Esophagus squamous epithelium (tissue), 4 donors: ENCODE measurements around the gene CNTNAP2.

Experiments used
- POLR2A ChIP-seq, 4 donors: fragments of 450-650 bp; IDR thresholded peaks; one replicate each; pipeline ENCODE4 v1.6.1; 2017; ENCODE audit warnings: antibody characterized with exemption in 4 of 4, mild to moderate bottlenecking in 4 of 4, moderate library complexity in 3 of 4
- TF ChIP-seq, protein P1 (sequence below), 6 experiments: fragments of 450-650 bp in 4 of 6; fragments of 200-600 bp in 2 of 6; sonication (generic) in 2 of 6; IDR thresholded peaks; one replicate each; pipeline ENCODE4 v1.5.1; 2016 to 2019; ENCODE audit warnings: antibody characterized with exemption in 6 of 6, mild to moderate bottlenecking in 4 of 6, moderate library complexity in 4 of 6

DNA sequence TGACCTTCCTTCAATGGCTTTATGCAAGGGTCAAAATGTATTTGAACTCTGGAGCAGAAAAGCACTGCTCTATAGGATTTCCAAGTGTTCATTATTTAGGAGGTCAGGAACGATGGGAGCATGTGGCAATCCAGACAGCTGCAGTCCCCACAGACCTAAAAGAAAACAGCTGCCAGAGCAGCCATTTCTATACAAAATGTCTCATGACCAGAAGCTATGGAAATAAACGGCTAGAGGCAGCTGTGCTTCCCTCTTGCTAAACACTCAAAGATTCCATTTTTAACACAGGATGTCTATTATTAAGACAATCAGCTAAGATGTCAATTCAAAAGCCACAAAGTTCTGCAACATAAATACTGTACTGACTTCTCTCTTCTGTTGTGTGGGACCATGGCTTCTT lies 1594.8 kb downstream of the CNTNAP2 start:
- TF ChIP-seq, protein P1, sequence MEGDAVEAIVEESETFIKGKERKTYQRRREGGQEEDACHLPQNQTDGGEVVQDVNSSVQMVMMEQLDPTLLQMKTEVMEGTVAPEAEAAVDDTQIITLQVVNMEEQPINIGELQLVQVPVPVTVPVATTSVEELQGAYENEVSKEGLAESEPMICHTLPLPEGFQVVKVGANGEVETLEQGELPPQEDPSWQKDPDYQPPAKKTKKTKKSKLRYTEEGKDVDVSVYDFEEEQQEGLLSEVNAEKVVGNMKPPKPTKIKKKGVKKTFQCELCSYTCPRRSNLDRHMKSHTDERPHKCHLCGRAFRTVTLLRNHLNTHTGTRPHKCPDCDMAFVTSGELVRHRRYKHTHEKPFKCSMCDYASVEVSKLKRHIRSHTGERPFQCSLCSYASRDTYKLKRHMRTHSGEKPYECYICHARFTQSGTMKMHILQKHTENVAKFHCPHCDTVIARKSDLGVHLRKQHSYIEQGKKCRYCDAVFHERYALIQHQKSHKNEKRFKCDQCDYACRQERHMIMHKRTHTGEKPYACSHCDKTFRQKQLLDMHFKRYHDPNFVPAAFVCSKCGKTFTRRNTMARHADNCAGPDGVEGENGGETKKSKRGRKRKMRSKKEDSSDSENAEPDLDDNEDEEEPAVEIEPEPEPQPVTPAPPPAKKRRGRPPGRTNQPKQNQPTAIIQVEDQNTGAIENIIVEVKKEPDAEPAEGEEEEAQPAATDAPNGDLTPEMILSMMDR (IDR thresholded peaks at IDR 0.05), result no peak
- no peak for TF ChIP-seq POLR2A (IDR thresholded peaks at IDR 0.05)
